ENCODE measurements around the gene LIPC. TPM values are rescaled to one million over a fixed set of nuclear protein-coding genes. Genes with fewer than 3 reads are reported as not detected.

Gene LIPC
- total and polyA plus RNA-seq, 10 of the 15 experiments (the other 5 are each of a cell fraction or from before 2014, with no cell fraction given), result 0.06 to 0.31 (median 0.16) TPM; not detected in 1

- 64% methylated on average over 6 of the region's 6 CpGs for WGBS (ENCODE audit: insufficient coverage, insufficient replicate concordance, low lambda C conversion rate, missing lambda C conversion rate)
- 0 out of 2 replicates have a peak overlapping the region, but pooled peaks have one; percentile 13 for H3K27ac ChIP-seq (ENCODE audit: control insufficient read depth, insufficient read depth)
- H2AFZ ChIP-seq (ENCODE audit: control insufficient read depth, low read depth, low read length), result peak overlapping the region; percentile 21; the same call in 1 of the 2 replicates
- no peaks in the 10 kb centered on the region; the same call in 2 of the 3 replicates for H3K9me3 ChIP-seq (replicated peaks; ENCODE audit: control insufficient read depth, insufficient read depth, low read length)
- no peak overlapping the region for H3K9ac ChIP-seq (ENCODE audit: control insufficient read depth, insufficient read depth, low read length)
- peak; percentile 39 for DNase-seq (ENCODE audit: low read depth, low spot score)
- ChIA-PET SMC1A (ENCODE audit: uncharacterized antibody, unreplicated experiment) (interaction anchor here (0.8 to 2.2 kb wide), 8 partner anchors 11 to 101 kb away, joined by 3 to 7 read pairs (median 4); no protein-coding TSS in a partner anchor), CTCF (interaction anchor here (1.3 kb wide), 1 partner anchor 13 kb away, joined by 3 read pairs; no protein-coding TSS in a partner anchor), POLR2A (interaction anchor here (1.5 kb wide), 1 partner anchor 24 kb away, joined by 3 read pairs; no protein-coding TSS in a partner anchor), RAD21 (ENCODE audit: unreplicated experiment) (interaction anchor here (1.0 to 1.8 kb wide), 6 partner anchors 11 to 266 kb away, joined by 3 to 7 read pairs (median 4); partner anchors contain the start of gene MINDY2)
- BruUV-seq (replicated peaks), result no TSS peak
- no peak overlapping the region for H3K4me3 ChIP-seq
- H4K20me1 ChIP-seq (ENCODE audit: control insufficient read depth, insufficient read depth), result no peaks in the 10 kb centered on the region
- intact Hi-C loops (cut with micrococcal nuclease; ENCODE audit: unreplicated experiment) (no loop called here), in situ Hi-C loops (cut with MboI) (no loop called here)
- no peaks in the 10 kb centered on the region for H3K27me3 ChIP-seq (replicated peaks in 1 of 2; ENCODE audit: control insufficient read depth in 2 of 2, insufficient read depth in 2 of 2, low read length in 1 of 2)
- FAIRE-seq, result no peak
- H3K79me2 ChIP-seq (ENCODE audit: control insufficient read depth, insufficient read depth, low read length), result no peaks in the 10 kb centered on the region
- TF ChIP-seq HCFC1 (IDR thresholded peaks at IDR 0.05; ENCODE audit: low read length) (no peak), MYC (IDR thresholded peaks at IDR 0.05; ENCODE audit: insufficient read depth, insufficient read length, insufficient replicate concordance, low read length, severe bottlenecking) (no peak), RELB (IDR thresholded peaks at IDR 0.05; ENCODE audit: low read depth) (peak; percentile 66; the same call in 1 of the 2 replicates), RUNX3 (IDR thresholded peaks at IDR 0.05; ENCODE audit: low read length) (peak; percentile 79), ESRRA (IDR thresholded peaks at IDR 0.05; ENCODE audit: low read length) (no peak), YY1 (IDR thresholded peaks at IDR 0.05; ENCODE audit: low read depth, low read length) (0 out of 2 replicates have a peak, but pooled peaks have one; percentile 6), IKZF1 (conservative IDR thresholded peaks at IDR 0.05) (peak; percentile 28; the same call in 1 of the 2 replicates), PKNOX1 (IDR thresholded peaks at IDR 0.05) (no peak)
- peak; percentile 54 for ATAC-seq
- no peak overlapping the region for H3K4me2 ChIP-seq (ENCODE audit: control insufficient read depth, insufficient read depth)
- H3K36me3 ChIP-seq (ENCODE audit: control insufficient read depth in 2 of 2, insufficient read depth in 2 of 2, low read length in 1 of 2), result no peaks in the 10 kb centered on the region
- peaks cover 6% of the 10 kb centered on the region for H3K4me1 ChIP-seq (ENCODE audit: control insufficient read depth, insufficient read depth, low read length)
These were observed 73.0 kb downstream of the LIPC start for GRCh38 chr15:58504674-58505234.

Measured in GM12878 (cell line).